ENCODE results near the gene UTRN.

Gene UTRN

GRCh38 chr6:144284783-144285547, at the start of gene UTRN:
UTRN (plus strand) TSS chr6:144285335; CDS start chr6:144291829, 6,494 bp downstream.
- DNase-seq (ENCODE audit: low spot score): peak; percentile 36

- no peak for DNase-seq (ENCODE audit: low spot score)
These were observed 40.4 kb upstream of the UTRN start for GRCh38 chr6:144244688-144245087.

GRCh38 chr6:144246988-144247387, 38.1 kb upstream of the UTRN start:
- DNase-seq (ENCODE audit: low spot score): no peak

GRCh38 chr6:144248003-144248402, 37.1 kb upstream of the UTRN start:
- DNase-seq (ENCODE audit: low spot score): no peak

GRCh38 chr6:144248476-144249301, 36.4 kb upstream of the UTRN start:
- no peak for DNase-seq (ENCODE audit: low spot score)

GRCh38 chr6:144250276-144250675, 34.9 kb upstream of the UTRN start:
- no peak for DNase-seq (ENCODE audit: low spot score)

- no peak for DNase-seq (ENCODE audit: low spot score)
These were observed 32.9 kb upstream of the UTRN start for GRCh38 chr6:144252259-144252658.

- DNase-seq (ENCODE audit: low spot score): no peak
These were observed 25.1 kb upstream of the UTRN start for GRCh38 chr6:144259986-144260385.

GRCh38 chr6:144262470-144263369, 22.4 kb upstream of the UTRN start:
- peak; percentile 43 for DNase-seq (ENCODE audit: low spot score)

GRCh38 chr6:144263786-144264185, 21.3 kb upstream of the UTRN start:
- no peak for DNase-seq (ENCODE audit: low spot score)

- no peak for DNase-seq (ENCODE audit: low spot score)
These were observed 20.7 kb upstream of the UTRN start for GRCh38 chr6:144264270-144265060.

GRCh38 chr6:144265061-144265357, 20.1 kb upstream of the UTRN start:
- no peak for DNase-seq (ENCODE audit: low spot score)

- DNase-seq (ENCODE audit: low spot score): no peak
These were observed 19.7 kb upstream of the UTRN start for GRCh38 chr6:144265390-144265789.

GRCh38 chr6:144266091-144266649, 19.0 kb upstream of the UTRN start:
- no peak for DNase-seq (ENCODE audit: low spot score)

GRCh38 chr6:144268794-144269349, 16.3 kb upstream of the UTRN start:
- DNase-seq (ENCODE audit: low spot score): no peak

GRCh38 chr6:144277174-144277573, 8.0 kb upstream of the UTRN start:
- no peak for DNase-seq (ENCODE audit: low spot score)

GRCh38 chr6:144277605-144278227, 7.4 kb upstream of the UTRN start:
- no peak for DNase-seq (ENCODE audit: low spot score)

- DNase-seq (ENCODE audit: low spot score): no peak
These were observed 6.3 kb upstream of the UTRN start for GRCh38 chr6:144278659-144279314.

- DNase-seq (ENCODE audit: low spot score): no peak
These were observed 5.5 kb upstream of the UTRN start for GRCh38 chr6:144279484-144280150.

Data from CD4-positive, alpha-beta T cell treated with Interleukin-2 at 100 ng/mL for 4 hours (primary cell).